ENCODE measurements around the gene TREH.

TREH gene

GRCh38 chr11:118643142-118643994 lies 36.1 kb downstream of the TREH start:
- ChIA-PET POLR2A (interaction anchor here (1.0 to 1.2 kb wide), 2 partner anchors 8 to 21 kb away, joined by 3 to 4 read pairs; no protein-coding TSS in a partner anchor), CTCF (no interaction called here)
- no peak for TF ChIP-seq SUZ12 (IDR thresholded peaks at IDR 0.05)
- no peak for TF ChIP-seq BHLHE40 (IDR thresholded peaks at IDR 0.05; ENCODE audit: borderline replicate concordance)
- no peak for TF ChIP-seq FOXM1 (IDR thresholded peaks at IDR 0.05; ENCODE audit: borderline replicate concordance)
- no peak for TF ChIP-seq CTBP1 (IDR thresholded peaks at IDR 0.05; ENCODE audit: borderline replicate concordance)
- no peak for TF ChIP-seq NFRKB (IDR thresholded peaks at IDR 0.05)
- no peak for TF ChIP-seq FOXK2 (IDR thresholded peaks at IDR 0.05)
- no peak for TF ChIP-seq HDGF (IDR thresholded peaks at IDR 0.05; ENCODE audit: borderline replicate concordance)
- no peak for TF ChIP-seq ELF4 (IDR thresholded peaks at IDR 0.05)
- no peak for TF ChIP-seq TARDBP (IDR thresholded peaks at IDR 0.05)
- no peak for TF ChIP-seq ARNT (IDR thresholded peaks at IDR 0.05)
- no peak for TF ChIP-seq FOXA1 (IDR thresholded peaks at IDR 0.05)
- TF ChIP-seq, protein P1, sequence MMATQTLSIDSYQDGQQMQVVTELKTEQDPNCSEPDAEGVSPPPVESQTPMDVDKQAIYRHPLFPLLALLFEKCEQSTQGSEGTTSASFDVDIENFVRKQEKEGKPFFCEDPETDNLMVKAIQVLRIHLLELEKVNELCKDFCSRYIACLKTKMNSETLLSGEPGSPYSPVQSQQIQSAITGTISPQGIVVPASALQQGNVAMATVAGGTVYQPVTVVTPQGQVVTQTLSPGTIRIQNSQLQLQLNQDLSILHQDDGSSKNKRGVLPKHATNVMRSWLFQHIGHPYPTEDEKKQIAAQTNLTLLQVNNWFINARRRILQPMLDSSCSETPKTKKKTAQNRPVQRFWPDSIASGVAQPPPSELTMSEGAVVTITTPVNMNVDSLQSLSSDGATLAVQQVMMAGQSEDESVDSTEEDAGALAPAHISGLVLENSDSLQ (IDR thresholded peaks at IDR 0.05) = no peak
- DNase-seq (ENCODE audit: extremely low spot score) = no peak

DNA sequence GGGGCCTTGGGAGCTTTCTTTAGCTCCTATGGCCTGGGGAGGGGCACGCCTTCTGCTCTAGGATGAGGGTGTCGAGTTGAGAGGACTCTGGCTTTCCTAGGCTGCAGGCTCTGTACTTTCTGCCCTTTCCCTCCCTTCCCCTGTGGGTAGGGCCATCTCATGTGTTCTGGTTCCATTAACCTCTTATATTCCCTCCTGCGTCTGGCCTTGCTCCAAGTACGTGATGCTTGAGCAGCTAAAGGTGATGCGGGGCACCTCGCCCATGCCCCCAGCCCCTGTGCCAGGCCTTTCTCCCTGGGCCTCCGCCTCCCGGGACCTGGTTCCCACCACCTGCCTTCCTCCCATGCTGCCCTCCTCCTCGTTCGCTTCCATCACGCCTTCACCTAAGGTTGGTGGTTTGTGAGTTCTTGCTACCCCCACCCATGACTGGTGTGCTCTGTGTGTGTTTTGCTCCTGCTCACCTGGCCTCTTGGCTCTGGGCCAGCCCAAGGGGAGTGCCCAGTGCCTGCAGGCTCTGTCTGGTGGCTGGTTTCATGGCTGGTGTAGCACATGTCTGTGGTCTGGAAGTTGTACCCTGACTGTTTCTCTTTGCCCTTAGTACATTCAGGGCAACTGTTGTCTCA lies 37.9 kb downstream of the TREH start:
- TF ChIP-seq ARNT (IDR thresholded peaks at IDR 0.05) = no peak
- TF ChIP-seq SP1 (IDR thresholded peaks at IDR 0.05) = no peak
- no peak for TF ChIP-seq FOXM1 (IDR thresholded peaks at IDR 0.05; ENCODE audit: borderline replicate concordance)
- no peak for TF ChIP-seq L3MBTL2 (conservative IDR thresholded peaks at IDR 0.05)
- TF ChIP-seq BHLHE40 (IDR thresholded peaks at IDR 0.05; ENCODE audit: borderline replicate concordance) = no peak
- no peak for TF ChIP-seq HDGF (IDR thresholded peaks at IDR 0.05; ENCODE audit: borderline replicate concordance)
- no peak for TF ChIP-seq CTBP1 (IDR thresholded peaks at IDR 0.05; ENCODE audit: borderline replicate concordance)
- no peak for TF ChIP-seq SUZ12 (IDR thresholded peaks at IDR 0.05)
- TF ChIP-seq NFRKB (IDR thresholded peaks at IDR 0.05) = no peak
- TF ChIP-seq, protein P1 (IDR thresholded peaks at IDR 0.05) = no peak
- TF ChIP-seq LEF1 (IDR thresholded peaks at IDR 0.05; ENCODE audit: borderline replicate concordance) = no peak
- TF ChIP-seq FOXA1 (IDR thresholded peaks at IDR 0.05) = no peak
- TF ChIP-seq ELF4 (IDR thresholded peaks at IDR 0.05) = no peak
- no peak for TF ChIP-seq ZNF384 (IDR thresholded peaks at IDR 0.05)
- TF ChIP-seq FOXK2 (IDR thresholded peaks at IDR 0.05) = no peak
- TF ChIP-seq TARDBP (IDR thresholded peaks at IDR 0.05) = no peak
- DNase-seq (ENCODE audit: extremely low spot score) = no peak
- CTCF ChIA-PET = no interaction called here
- POLR2A ChIA-PET = no interaction called here

DNA sequence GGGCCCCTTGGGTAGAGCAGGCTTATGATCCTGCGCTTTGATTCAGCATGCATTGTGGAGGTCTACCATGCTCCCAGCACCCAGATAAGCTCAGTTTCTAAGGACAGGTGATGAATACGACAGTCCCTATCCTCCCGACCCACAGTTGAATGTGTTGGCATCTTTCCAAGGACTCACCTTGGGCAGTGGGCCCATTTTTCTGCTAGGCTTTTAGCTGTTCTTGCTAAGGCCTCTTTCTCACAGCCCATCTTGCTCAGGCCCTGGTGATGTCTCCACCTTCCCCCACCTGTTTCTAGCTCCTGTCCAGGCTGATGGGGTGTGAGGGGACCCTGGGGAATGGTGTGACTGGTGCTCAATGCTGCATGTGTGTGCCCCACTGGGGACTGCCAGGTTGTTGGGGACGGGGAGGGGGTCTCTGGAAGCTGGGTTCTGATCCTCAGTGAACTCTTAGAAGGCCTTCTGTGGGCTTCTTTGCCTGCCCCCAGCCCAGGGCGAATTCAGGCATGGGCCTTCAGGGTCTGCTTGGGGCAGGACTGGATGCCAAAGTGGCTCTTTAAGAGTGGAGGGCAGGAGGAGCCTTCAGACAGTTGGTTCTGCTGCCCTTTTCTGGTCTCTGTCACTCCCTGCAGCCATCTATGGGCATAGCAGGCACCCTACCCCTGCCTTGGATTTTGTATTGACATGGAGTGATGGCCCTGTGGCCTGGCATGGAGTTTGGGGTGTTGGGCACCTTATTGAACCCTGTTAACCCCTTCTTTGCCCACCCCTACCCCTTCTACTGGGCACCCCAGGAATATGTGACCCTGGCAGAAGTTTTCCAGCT lies 38.9 kb downstream of the TREH start:
- DNase-seq (ENCODE audit: extremely low spot score) = no peak

GRCh38 chr11:118639899-118640298 lies 39.6 kb downstream of the TREH start:
- ChIA-PET POLR2A (no interaction called here), CTCF (interaction anchor here (0.5 to 1.0 kb wide), 2 partner anchors 15 to 268 kb away, joined by 3 read pairs; no protein-coding TSS in a partner anchor)
- DNase-seq (ENCODE audit: extremely low spot score) = no peak
- TF ChIP-seq ELF4 (IDR thresholded peaks at IDR 0.05) (no peak), FOXA1 (IDR thresholded peaks at IDR 0.05) (no peak), FOXM1 (IDR thresholded peaks at IDR 0.05; ENCODE audit: borderline replicate concordance) (no peak), BHLHE40 (IDR thresholded peaks at IDR 0.05; ENCODE audit: borderline replicate concordance) (no peak), TARDBP (IDR thresholded peaks at IDR 0.05) (no peak), SP1 (IDR thresholded peaks at IDR 0.05) (no peak), FOXK2 (IDR thresholded peaks at IDR 0.05) (no peak), HDGF (IDR thresholded peaks at IDR 0.05; ENCODE audit: borderline replicate concordance) (no peak), SUZ12 (IDR thresholded peaks at IDR 0.05) (no peak), ZNF384 (IDR thresholded peaks at IDR 0.05) (no peak), L3MBTL2 (conservative IDR thresholded peaks at IDR 0.05) (no peak)
- TF ChIP-seq, protein P1 (IDR thresholded peaks at IDR 0.05) = no peak

More for the DNA sequence above, 38.9 kb downstream of the TREH start:
- no peak for TF ChIP-seq NFRKB (IDR thresholded peaks at IDR 0.05)
- TF ChIP-seq, protein P1 (IDR thresholded peaks at IDR 0.05) = no peak
- TF ChIP-seq SP1 (IDR thresholded peaks at IDR 0.05) = no peak
- TF ChIP-seq LEF1 (IDR thresholded peaks at IDR 0.05; ENCODE audit: borderline replicate concordance) = no peak
- no peak for TF ChIP-seq ARNT (IDR thresholded peaks at IDR 0.05)
- TF ChIP-seq CTBP1 (IDR thresholded peaks at IDR 0.05; ENCODE audit: borderline replicate concordance) = no peak
- no peak for TF ChIP-seq ZNF384 (IDR thresholded peaks at IDR 0.05)
- no peak for TF ChIP-seq SUZ12 (IDR thresholded peaks at IDR 0.05)
- no peak for TF ChIP-seq L3MBTL2 (conservative IDR thresholded peaks at IDR 0.05)
- no peak for TF ChIP-seq ELF4 (IDR thresholded peaks at IDR 0.05)
- no peak for TF ChIP-seq FOXK2 (IDR thresholded peaks at IDR 0.05)
- no peak for TF ChIP-seq FOXA1 (IDR thresholded peaks at IDR 0.05)
- TF ChIP-seq FOXM1 (IDR thresholded peaks at IDR 0.05; ENCODE audit: borderline replicate concordance) = no peak
- TF ChIP-seq BHLHE40 (IDR thresholded peaks at IDR 0.05; ENCODE audit: borderline replicate concordance) = no peak
- TF ChIP-seq HDGF (IDR thresholded peaks at IDR 0.05; ENCODE audit: borderline replicate concordance) = no peak
- no peak for TF ChIP-seq TARDBP (IDR thresholded peaks at IDR 0.05)
- ChIA-PET POLR2A (no interaction called here), CTCF (interaction anchor here (0.5 to 1.0 kb wide), 2 partner anchors 15 to 267 kb away, joined by 3 read pairs; no protein-coding TSS in a partner anchor)

Measured in HEK293T (cell line).